GM21576 (cell line): ENCODE data around the gene MYO18B.

Experiments used
- ATAC-seq: cut with Tn5 transposase; IDR thresholded peaks from one replicate; pipeline ENCODE4 v1.9.1; 2021; ENCODE audit warnings: mild to moderate bottlenecking, moderate library complexity; ENCODE audit not compliant: unreplicated experiment

MYO18B gene

DNA sequence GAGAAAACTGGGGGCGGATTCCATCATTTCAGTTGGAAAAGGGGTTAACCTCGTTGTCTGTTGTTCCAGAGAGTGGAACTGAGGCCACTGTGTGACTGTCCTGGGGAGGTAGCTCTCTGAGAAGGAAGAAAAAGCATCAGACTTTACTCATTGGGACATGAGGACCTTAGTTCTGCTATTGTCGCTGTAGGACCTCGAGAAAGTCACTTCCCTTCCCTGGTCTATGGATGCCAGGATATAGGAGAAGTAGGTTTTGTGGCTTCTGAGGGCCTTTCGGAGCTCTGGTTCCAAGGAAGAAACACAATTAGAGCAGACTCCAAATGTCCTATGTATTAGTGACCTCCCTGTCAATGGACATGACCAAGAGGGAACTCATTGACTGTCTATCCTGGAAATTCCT lies 6.2 kb downstream of the MYO18B start:
- ATAC-seq, result no peak

DNA sequence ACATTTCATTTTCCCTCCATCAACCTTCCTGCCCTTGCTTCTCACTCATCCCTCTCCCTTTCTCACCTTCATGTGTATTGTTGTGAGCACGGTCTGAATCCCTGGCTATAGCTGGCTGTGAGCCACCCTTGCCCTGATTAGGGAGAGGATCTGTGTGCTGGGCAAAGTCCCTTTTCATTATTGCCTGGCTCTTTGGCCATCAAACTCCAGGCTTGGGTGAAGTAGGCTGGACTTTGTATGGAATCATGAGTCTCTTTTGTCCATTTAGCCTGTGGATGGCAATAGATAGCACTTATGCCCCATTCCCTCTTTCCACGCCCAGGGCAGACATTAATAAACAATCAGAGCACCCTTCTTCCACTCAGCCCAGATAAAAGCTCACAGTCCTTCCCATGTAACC lies 6.7 kb downstream of the MYO18B start:
- ATAC-seq, result no peak

DNA sequence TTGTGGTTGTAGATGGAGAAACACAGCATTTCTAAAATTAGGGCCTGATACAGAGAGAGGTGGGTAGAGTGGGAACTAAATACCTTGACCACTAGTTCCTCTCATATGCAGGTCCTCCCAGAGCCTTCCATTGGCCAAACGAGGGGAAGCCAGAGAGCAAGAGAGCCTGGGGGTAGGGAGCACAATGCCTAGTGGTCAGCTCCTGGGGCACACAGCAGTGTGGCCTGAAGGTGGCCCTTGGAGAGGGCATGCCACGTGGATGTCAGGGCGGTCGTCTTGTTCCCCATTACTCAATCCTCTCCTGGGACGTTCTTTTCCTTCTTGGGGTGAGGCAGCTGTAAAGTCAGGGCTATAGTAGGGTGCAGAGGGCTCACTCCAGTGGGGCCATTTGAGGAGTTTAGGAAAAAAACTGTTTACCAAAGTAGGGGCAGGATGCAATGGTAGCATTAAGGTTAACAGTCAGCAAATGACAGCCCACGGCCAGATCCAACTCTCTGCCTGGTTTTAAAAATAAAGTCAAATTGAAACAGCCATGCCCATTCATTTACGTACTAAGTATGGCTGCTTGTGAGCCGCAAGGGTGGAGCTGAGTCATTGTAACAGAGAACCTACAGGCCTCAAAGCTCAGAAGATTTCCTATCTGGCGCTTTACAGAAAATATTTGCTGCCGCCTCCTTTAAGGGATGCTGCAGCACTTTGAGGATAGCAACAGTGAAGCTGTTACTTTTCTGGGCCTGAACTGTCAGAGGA lies 7.6 kb downstream of the MYO18B start:
- no peak for ATAC-seq

DNA sequence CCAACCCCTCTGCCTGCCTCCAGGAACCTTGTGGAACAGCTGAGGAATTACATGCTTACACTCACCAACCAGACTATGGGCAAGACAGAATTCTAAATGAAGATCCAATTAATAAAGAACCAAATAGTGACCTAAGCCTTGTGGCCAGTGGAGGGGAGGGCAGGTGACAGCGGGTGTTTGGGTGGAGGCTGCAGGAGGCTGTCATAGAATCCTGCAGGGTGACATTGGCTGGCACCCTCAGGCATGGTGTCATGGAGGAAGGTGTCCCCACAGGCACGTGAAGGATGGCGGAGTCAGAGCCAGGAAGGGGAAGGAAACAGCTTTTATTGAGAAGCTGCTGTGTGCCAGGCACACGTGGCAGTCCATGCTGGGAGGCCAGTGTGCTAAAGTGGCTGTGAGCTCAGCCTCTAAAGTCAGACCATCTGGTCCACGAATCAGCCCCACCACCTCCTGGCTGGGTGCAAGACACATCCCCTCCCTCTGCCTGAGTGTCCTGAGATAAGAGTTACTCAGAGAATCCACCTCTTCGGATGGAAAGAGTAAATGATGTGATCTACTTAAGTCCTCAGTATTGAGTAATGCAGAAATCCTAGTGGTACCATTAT lies 8.7 kb downstream of the MYO18B start:
- ATAC-seq, result no peak

DNA sequence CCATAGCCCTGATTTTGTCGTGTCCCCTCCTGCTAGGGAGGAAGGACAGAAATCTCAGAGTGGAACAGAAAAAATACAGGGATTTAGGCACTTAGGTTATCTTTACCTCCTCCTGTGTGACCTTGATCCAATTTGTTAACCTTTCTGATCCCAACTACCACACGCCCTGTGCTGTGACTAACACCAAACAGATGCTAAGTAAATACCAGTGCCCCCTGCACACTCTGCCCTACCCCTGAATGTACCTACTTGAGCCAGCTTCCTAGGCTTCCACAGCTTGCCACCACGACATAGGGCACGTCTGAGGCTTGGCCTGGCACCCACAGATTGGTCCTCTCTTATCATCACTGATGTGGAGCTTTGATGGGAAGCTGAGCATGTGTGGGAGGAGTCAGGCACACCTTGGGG lies 9.2 kb downstream of the MYO18B start:
- ATAC-seq, result no peak

DNA sequence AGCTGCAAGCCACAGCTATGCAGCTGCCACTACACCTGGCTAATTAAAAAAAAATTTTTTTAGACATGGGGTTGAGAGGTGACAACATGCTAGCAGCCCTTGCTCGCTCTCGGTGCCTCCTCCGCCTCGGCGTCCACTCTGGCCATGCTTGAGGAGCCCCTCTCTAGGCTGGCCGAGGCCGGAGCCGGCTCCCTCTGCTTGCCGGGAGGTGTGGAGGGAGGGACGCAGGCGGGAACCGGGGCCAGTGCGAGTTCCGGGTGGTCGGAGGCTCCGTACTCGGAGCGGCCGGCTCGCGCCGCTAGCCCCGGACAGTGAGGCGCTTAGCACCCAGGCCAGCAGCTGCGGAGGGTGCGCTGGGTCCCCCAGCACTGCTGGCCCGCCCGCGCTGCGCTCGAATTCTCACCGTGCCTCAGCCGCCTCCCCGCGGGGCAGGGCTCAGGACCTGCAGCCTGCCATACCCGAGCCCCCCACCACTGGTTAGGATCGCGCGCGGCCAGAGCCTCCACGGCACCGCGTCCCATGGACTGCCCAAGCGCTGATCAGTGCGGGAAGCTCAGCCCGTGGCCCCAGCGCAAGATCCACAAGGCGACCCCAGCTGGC lies 10.7 kb downstream of the MYO18B start:
- no peak for ATAC-seq

DNA sequence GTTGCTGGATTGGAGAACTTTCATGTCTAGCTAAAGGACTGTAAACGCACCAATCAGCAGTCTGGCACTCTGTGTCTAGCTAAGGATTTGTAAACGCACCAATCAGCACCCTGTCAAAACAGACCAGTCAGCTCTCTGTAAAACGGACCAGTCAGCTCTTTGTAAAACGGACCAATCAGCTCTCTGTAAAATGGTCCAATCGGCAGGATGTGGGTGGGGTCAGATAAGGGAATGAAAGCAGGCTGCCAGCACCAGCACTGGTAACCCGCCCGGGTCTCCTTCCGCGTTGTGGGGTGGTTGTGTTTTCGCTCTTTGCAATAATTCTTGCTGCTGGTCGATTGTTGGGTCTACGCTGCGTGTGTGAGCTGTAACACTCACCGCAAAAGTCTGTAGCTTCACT lies 11.3 kb downstream of the MYO18B start:
- no peak for ATAC-seq

DNA sequence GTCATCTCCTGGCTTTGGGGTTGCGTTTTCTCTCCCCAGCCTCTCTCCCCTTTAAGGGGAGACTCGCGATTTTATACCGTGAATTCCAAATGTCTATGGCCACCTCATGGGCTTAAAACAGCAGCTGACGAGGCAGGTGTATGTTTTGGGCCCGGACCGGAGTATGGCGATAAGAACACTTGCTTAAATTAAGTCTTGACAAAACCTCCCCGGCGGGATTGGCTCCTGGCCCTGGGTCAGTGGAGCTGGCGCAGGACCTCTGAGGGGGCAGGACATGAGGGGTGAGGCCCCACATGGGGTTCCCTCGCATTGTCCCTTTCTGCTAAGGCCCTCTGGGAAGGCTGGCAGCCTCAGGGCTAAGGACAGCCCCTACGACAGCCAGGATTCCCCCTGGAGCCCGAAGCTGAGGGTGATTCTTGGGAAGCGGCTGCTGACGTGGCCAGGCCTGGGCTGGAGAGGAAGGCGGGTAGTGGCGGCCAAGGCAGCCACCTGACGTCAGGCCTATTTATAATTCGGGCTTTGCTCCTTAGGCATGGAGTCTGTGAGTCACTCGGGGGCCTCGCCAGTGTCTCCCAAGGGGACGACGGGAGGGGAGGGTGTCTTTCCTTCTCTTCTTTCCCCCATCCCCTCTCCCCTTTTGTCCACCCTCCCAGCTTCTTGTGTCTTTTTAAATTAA lies 12.7 kb downstream of the MYO18B start:
- ATAC-seq, result no peak

DNA sequence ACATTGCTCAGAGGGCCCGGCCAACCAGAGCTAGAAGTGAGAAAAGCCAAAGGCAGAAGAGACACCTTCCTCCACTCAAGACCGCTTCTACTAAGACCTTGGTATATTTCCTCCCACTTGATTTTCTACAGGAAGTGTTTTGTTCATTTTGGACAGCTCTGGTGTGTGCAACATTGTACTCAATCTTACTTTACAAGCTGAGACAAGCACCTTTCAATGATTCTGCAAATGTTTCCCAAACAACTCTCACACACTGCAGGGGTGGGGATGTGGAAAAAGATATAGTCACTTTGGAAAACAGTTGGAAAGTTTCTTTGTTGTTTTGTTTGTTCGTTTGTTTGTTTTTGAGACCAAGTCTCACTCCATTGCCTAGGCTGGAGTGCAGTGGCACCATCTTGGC lies 15.7 kb downstream of the MYO18B start:
- no peak for ATAC-seq

DNA sequence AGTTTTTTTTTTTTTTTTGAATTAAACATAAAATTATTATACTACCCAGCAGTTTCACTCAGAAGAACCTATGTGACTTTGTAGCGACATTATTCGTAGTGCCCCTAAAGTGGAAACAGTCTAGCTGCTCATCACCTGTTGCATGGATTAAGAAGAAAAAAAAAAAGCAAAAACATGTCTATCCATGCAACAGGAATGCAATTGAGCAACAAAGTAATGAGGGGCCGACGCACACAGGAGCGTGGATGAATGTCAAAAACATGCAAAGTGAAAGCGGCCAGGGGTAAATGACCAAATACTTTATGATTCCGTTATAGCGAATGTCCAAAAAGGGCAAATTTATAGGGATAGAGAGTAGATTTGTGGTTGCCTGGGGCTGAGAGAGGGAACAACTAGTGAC lies 16.3 kb downstream of the MYO18B start:
- no peak for ATAC-seq

DNA sequence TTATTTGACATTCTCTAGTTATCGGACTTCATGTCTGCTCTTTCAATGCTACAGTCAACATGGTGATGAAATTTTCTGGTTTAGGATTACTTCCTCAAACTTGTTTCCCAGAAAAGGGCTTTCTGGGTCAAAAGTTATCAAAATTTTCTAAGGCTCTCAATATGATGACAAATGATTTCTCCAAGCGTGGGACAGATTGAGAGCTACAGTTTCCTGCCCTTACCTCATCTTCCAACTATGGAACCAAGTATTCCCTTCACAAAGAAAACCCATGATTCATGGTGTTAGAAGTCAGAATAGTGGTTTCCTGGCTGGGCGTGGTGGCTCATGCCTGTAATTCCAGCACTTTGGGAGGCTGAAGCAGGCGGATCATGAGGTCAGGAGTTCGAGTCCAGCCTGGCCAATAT lies 17.8 kb downstream of the MYO18B start:
- ATAC-seq, result no peak

DNA sequence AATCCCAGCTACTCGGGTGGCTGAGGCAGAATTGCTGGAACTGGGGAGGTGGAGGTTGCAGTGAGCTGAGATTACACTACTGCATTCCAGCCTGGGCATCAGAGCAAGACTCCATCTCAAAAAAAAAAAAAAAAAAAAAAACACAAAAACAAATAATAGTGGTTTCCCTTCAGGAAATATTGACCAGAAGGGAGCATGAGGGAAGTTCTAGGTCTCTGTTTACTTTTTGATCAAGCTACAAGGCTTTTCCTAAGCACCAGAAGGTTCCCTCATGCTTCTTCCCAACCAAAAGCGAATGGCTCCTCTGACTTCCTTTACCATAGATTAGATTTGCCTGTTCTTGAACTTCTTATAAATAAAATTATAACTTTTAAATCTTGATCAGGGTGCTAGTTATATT lies 18.3 kb downstream of the MYO18B start:
- no peak for ATAC-seq

DNA sequence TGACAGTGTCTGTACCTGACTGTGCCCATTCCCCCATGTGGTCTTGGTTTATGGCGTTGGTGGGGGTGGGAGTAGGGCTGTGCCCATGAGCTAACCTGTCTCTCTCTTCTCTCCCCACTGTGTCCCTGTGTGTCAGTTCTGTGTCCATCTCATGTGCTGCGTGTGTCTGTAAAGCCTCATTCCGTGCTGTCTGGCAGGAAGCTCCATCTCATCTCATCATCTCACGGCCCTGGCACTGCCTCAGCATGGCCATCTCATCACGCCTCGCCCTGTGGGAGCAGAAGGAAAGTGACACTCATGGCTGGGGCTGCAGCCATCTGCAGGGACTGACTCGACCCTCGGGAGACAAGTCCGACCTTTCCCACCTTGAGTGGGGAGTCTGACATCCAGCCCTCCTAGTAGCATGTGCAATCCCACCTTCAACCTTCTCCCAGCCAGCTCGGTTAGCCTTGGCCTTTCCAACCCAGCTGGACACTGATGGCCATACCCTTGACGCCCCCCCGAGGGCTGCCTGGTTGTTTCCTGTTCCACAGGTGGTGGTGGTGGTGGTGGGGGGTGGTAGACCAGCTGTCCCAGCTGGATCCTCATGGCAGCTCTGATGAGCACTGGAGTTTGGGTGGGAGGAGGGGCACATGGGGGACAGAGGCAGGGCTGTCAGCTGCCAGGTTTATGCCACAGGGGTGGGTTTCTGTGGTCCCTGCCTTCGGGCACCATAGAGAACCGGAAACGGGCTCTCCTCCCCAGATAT lies 19.0 kb downstream of the MYO18B start:
- ATAC-seq, result no peak

DNA sequence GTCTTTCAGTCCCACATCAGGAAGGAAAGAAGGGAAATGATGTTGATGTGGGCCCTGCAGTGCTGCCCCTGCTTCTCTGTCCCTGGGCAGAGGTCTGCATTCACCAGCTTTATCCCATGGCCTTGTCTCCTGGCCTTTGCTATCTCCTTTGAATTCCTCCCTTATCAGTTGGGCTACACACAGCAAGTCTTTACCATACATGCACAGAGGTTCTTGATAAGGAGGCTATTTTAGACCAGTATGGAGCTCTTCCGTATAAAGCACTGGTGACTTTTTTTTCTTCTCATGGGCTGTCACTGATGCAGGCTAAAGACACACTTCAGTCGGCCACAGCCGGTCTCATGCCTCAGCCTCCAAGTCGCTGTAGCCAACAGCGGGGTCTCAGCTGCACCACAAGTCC lies 20.2 kb downstream of the MYO18B start:
- no peak for ATAC-seq

DNA sequence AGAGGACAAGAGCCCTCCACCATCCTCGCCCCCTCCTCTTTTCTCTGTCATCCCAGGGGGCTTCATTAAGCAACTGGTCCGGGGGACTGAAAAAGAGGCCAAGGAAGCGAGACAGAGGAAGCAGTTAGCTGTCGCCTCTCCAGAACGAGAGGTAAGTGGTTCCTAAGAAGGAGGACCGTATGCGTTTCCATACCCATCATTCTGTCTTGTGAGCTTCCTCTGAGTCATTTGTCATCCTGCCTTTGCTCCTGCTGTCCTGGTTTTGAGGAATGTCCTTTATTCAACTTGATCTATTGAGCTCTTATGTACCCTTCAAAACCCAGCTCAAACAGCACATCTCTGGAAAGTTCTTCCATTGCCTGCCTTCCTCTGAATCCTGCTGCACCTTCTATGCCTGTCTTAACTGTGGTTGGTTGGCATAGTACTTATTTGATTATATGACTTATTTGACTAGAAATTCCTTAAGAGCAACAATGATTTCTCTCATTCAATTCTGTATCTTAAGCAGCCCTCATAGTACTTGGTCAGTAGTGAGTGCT lies 21.3 kb downstream of the MYO18B start:
- no peak for ATAC-seq

DNA sequence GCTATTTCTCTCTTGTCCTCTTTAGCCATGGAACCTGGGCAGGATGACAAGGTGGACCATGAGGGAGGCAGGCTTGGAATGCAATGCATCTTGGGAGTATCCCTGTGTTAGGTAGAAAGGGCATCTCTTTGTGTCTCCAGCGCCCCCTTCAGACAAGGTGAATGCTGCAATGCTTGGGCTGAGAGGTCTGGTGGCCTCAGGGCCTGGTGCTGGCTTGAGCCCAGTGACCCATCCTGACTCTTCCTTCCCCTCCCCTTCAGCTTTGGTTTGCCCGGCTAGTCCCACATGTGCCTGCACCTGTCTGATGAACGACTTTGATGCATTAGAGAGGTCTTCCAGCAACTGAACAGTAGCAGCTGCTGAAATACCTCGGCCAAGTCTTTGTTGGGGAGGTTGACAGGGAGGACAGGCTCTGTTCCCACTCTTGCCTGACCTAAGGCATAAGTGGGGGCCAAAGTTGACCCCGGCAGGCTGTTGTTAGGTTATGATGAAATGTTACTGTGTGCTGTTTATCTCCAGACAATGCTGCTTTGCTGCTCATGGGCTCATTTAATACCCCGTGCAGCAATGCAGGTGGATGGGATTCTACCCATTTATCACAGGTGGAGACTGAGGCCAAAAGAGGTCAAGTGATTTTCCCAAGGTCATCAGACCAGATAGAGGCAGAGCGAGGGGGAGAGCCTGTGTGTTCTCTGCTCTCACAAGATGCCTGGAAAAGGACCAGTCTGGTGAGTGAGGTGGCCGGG lies 22.5 kb downstream of the MYO18B start:
- ATAC-seq, result no peak

DNA sequence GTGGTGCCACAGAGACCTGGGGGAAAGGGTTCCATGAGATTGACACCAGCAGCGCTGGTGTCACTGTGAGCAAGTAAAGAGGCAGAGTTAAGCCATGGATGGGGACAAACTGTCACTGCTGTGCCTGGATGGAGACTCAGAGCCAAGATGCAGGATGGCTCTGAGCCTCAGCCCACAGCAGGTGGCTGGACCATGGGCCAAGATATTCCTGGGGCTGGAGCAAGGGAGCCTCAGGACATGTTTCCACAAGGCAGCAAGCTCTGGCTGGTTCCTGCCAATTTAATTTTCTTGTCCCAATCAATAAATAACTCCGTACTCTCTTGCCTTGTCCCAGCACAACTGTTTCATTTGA lies 23.0 kb downstream of the MYO18B start:
- ATAC-seq, result no peak

DNA sequence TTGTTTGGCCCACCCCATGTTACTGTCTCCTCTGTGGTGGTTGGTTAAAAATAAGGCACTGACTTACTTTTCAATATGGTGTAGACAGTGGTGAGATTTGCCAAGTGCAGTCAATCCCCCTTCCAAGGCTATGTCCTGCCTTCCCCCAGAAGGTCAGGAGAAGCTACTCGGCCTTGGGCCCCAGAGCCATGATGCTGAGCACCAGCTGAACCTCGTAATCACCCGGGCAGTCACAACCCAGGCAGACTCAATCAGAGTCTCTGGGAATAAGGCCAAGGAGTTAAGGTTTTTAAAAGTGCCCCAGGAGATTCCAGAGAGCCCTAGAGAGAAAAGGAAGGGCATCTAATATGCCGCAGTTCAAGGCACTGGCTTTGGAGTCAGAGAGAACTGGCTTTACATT lies 23.8 kb downstream of the MYO18B start:
- no peak for ATAC-seq

DNA sequence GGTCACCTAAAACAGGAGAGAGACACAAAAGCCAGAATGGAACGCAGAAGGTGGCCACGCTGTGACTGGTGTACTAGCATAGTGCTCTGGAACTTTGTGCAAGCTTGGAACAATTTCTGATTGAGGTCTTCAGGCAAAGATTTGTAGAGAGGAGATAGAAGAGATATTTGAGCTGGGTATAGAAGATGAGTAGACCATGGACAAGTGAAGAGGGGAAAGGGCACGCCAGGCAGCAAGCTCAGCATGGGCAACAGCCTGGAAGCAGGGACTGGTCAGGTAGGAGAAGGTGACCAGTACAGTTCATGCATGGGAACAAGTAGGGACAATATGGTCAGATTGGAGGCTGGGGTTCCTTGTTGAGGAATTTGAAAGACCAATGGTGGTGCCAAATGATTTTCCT lies 24.4 kb downstream of the MYO18B start:
- ATAC-seq, result no peak

DNA sequence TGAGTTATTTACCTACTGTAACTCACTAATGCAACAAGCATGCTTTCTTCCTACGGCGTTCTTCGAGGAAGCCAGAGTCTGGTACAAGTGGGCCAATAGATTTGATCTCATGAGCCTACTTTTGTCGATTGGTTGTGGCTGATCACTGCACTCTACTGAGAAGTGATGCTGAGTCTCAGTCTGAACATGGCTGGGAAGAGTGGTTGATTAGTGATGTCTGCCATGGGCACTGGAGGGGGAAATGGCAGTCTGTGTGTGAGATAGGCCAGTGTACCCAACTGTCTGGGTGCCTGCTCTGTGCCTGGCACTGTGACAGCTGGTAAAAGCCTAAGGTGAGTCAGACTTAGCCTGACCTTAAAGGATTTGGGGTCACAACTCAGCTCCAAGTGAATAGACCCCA lies 28.3 kb downstream of the MYO18B start:
- no peak for ATAC-seq
